ENCODE data around the gene TFDP1. TPM values are rescaled to one million over a fixed set of nuclear protein-coding genes. Genes with fewer than 3 reads are reported as not detected.

Gene TFDP1
- polyA plus RNA-seq, 4 donors, result 24.3 to 64.9 (median 51.2) TPM

GRCh38 chr13:113669755-113670341, 85.3 kb downstream of the TFDP1 start:
- Histone ChIP-seq H3K27ac (ENCODE audit: low read depth in 1 of 3, low read length in 2 of 3) (no peak overlapping the region), H3K36me3 (ENCODE audit: control insufficient read depth in 3 of 3, insufficient read depth in 2 of 3, low read depth in 1 of 3, low read length in 3 of 3) (no peaks in the 10 kb centered on the region), H3K4me3 (ENCODE audit: low read depth in 1 of 3, low read length in 3 of 3) (no peak overlapping the region), H3K9me3 (ENCODE audit: control insufficient read depth in 2 of 2, insufficient read depth in 1 of 2, low read depth in 1 of 2, low read length in 1 of 2) (peaks cover 0 to 2% of the 10 kb centered on the region in 2 donors), H3K4me1 (ENCODE audit: control insufficient read depth in 3 of 3, insufficient read depth in 2 of 3, low read depth in 1 of 3, low read length in 2 of 3) (no peaks in the 10 kb centered on the region), H3K27me3 (ENCODE audit: control insufficient read depth in 3 of 3, insufficient read depth in 3 of 3, low read length in 3 of 3) (no peaks in the 10 kb centered on the region)
- DNase-seq (no peak), FAIRE-seq (no peak)
- 82 to 87% (median 82%) methylated on average over 20 to 21 of the region's 21 CpGs for WGBS, 3 donors

GRCh38 chr13:113670541-113670940, 86.0 kb downstream of the TFDP1 start:
- Histone ChIP-seq H3K27ac (ENCODE audit: low read depth in 1 of 3, low read length in 2 of 3) (no peak overlapping the region), H3K4me1 (ENCODE audit: control insufficient read depth in 3 of 3, insufficient read depth in 2 of 3, low read depth in 1 of 3, low read length in 2 of 3) (no peaks in the 10 kb centered on the region), H3K4me3 (ENCODE audit: low read depth in 1 of 3, low read length in 3 of 3) (no peak overlapping the region), H3K9me3 (ENCODE audit: control insufficient read depth in 2 of 2, insufficient read depth in 1 of 2, low read depth in 1 of 2, low read length in 1 of 2) (peaks cover 0 to 2% of the 10 kb centered on the region in 2 donors), H3K27me3 (ENCODE audit: control insufficient read depth in 3 of 3, insufficient read depth in 3 of 3, low read length in 3 of 3) (no peaks in the 10 kb centered on the region), H3K36me3 (ENCODE audit: control insufficient read depth in 3 of 3, insufficient read depth in 2 of 3, low read depth in 1 of 3, low read length in 3 of 3) (no peaks in the 10 kb centered on the region)
- DNase-seq (no peak), FAIRE-seq (no peak)
- WGBS, 3 donors, result 92 to 95% (median 95%) methylated on average over 15 to 19 of the region's 19 CpGs

DNA sequence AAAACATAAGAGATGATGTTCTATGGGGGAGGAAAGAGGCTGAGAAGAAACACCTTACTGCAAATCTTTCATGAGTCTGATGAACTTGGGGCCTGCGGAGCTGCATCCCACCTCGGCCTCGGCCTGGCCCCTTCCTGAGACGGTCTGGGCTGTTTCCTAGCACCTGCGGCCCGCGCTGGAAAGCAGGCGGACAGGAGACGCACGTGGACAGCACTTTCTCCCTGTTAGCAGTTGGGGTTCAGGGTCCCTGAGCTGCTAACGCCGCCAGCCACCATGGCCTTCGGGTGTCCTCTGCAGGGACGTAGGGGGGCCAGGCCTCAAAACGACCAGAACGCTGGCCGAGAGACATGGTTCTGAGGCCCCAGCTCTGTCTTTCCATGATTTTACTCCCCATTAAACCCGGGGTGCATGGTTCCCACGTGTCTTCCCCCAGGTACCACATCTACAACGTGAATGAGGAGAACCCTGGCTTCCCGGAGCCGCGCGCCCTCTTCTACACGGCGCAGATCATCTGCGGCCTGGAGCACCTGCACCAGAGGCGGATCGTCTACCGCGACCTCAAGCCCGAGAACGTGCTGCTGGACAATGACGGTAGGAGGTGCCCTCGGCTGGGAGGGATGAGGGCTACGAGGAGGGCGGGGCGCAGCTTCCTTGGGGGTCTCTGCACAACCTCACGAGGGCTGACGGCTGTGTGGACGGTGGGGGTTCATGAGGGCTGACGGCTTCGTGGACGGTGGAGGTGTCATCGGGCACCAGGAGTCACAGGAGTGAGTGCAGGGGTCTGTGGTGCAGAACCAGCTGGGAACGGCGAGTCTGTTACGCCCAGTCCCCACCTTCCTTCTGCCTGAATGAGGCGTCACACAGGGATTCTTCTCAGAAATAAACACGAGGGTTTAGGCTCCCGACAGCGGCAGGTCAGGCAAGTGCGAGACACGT, 86.8 kb downstream of the TFDP1 start:
- H3K9me3 ChIP-seq (ENCODE audit: control insufficient read depth in 2 of 2, insufficient read depth in 1 of 2, low read depth in 1 of 2, low read length in 1 of 2), result peaks cover 0 to 2% of the 10 kb centered on the region in 2 donors
- H3K27me3 ChIP-seq (ENCODE audit: control insufficient read depth in 3 of 3, insufficient read depth in 3 of 3, low read length in 3 of 3), result no peaks in the 10 kb centered on the region
- H3K36me3 ChIP-seq (ENCODE audit: control insufficient read depth in 3 of 3, insufficient read depth in 2 of 3, low read depth in 1 of 3, low read length in 3 of 3), result no peaks in the 10 kb centered on the region
- no peaks in the 10 kb centered on the region for H3K4me1 ChIP-seq (ENCODE audit: control insufficient read depth in 3 of 3, insufficient read depth in 2 of 3, low read depth in 1 of 3, low read length in 2 of 3)
- 92 to 94% (median 93%) methylated on average over 54 of the region's 54 CpGs for WGBS, 3 donors
- FAIRE-seq (no peak), DNase-seq (no peak)
- H3K27ac ChIP-seq (ENCODE audit: low read depth in 1 of 3, low read length in 2 of 3), result no peak overlapping the region
- H3K4me3 ChIP-seq (ENCODE audit: low read depth in 1 of 3, low read length in 3 of 3), result no peak overlapping the region

- H3K4me1 ChIP-seq (ENCODE audit: control insufficient read depth in 3 of 3, insufficient read depth in 2 of 3, low read depth in 1 of 3, low read length in 2 of 3), result no peaks in the 10 kb centered on the region
- DNase-seq, result no peak
- FAIRE-seq, result no peak
- WGBS, 3 donors, result 85 to 87% (median 86%) methylated on average over 18 of the region's 18 CpGs
- H3K9me3 ChIP-seq (ENCODE audit: control insufficient read depth in 2 of 2, insufficient read depth in 1 of 2, low read depth in 1 of 2, low read length in 1 of 2), result peaks cover 0 to 2% of the 10 kb centered on the region in 2 donors
- no peaks in the 10 kb centered on the region for H3K36me3 ChIP-seq (ENCODE audit: control insufficient read depth in 3 of 3, insufficient read depth in 2 of 3, low read depth in 1 of 3, low read length in 3 of 3)
- no peak overlapping the region for H3K27ac ChIP-seq (ENCODE audit: low read depth in 1 of 3, low read length in 2 of 3)
- no peak overlapping the region for H3K4me3 ChIP-seq (ENCODE audit: low read depth in 1 of 3, low read length in 3 of 3)
- no peaks in the 10 kb centered on the region for H3K27me3 ChIP-seq (ENCODE audit: control insufficient read depth in 3 of 3, insufficient read depth in 3 of 3, low read length in 3 of 3)
Observed at GRCh38 chr13:113672002-113672651, 87.6 kb downstream of the TFDP1 start.

Other genes starting within 250 kb of the TFDP1 start
- gene GRTP1, start 220.6 kb upstream of the TFDP1 start, polyA plus RNA-seq, result 10 to 100 TPM; 37.7 to 88.8 (median 79.4) TPM
- 1 to 10 TPM; 3.0 to 7.2 (median 4.6) TPM for gene ADPRHL1, start 131.3 kb upstream of the TFDP1 start, polyA plus RNA-seq
- 10 to 100 TPM in 3 of 4 donors, 1 to 10 TPM in 1; 7.3 to 19.2 (median 15.7) TPM for gene DCUN1D2, start 94.0 kb upstream of the TFDP1 start, polyA plus RNA-seq
- gene ATP4B, start 73.4 kb downstream of the TFDP1 start, polyA plus RNA-seq, result under 1 TPM in 1 of 4 donors, not detected in 3; 0.54 TPM
- gene GRK1, start 82.5 kb downstream of the TFDP1 start, polyA plus RNA-seq, result under 1 TPM in 2 of 4 donors, not detected in 2; 0.21 to 0.27 TPM
- 1 to 10 TPM in 3 of 4 donors, not detected in 1; 1.4 to 9.3 (median 2.6) TPM for gene TMEM255B, start 174.5 kb downstream of the TFDP1 start, polyA plus RNA-seq